ENCODE results near the gene APOC3. TPM values are rescaled to one million over a fixed set of nuclear protein-coding genes. Genes with fewer than 3 reads are reported as not detected.

APOC3 gene
- total and polyA plus RNA-seq, 2 of the 4 experiments (the other 2 are of a cell fraction): not detected

DNA sequence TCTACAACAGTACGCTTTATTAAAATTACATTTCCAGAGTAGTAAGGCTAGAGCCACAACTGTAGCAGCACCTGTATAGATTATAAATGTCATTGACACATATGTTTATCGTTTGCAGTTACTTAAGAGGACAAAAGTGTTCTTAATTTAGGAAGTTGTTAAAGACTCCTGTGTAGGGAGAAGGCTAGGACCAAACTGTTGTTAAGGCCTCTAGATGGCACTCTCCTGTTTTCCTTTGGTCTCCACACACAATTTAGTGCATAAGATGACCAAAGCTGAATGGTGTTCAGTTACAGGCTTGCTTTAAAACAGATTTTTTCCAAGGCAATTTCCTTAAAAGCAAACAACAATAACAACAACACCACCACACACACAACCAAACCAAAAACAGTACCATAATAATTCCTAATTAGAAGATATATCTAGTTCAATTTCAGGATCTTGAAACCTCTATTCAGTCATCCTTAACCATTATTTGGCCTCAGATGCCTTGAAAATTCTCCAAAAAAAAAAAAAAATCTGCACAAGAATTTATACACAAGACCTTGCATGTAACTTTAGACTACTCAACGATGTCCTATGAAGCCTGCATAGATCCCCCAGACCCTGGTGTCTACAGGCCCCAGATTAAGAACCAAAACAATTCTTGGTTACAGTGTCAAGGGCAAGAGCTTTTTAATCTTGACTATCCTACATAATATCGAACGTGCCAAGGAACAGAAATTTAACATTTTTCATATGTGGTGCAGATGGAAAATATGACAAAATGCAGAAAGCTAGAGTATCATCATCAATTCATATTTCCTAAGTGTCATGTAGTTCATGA is 50.3 kb downstream of the APOC3 start:
- H3K4me3 ChIP-seq (ENCODE audit: insufficient read depth, low read depth, low read length): no peak overlapping the region
- no peak overlapping the region for H2BK5ac ChIP-seq (ENCODE audit: low read depth, low read length, poor library complexity, severe bottlenecking)
- no peak overlapping the region for H4K5ac ChIP-seq (ENCODE audit: low read depth, low read length)
- H2BK20ac ChIP-seq (ENCODE audit: low read depth, low read length): no peak overlapping the region
- H3K9ac ChIP-seq (ENCODE audit: low read depth, low read length): no peak overlapping the region
- H3K9me1 ChIP-seq (ENCODE audit: insufficient read depth, low read length): peaks cover 5% of the 10 kb centered on the region
- no peak overlapping the region for H2AK9ac ChIP-seq (replicated peaks; ENCODE audit: low read depth, low read length, poor library complexity)
- H4K20me1 ChIP-seq (ENCODE audit: insufficient read depth, low read length): peaks cover 3% of the 10 kb centered on the region; the same call in 1 of the 2 replicates
- peak; percentile 89 for TF ChIP-seq RAD21 (IDR thresholded peaks at IDR 0.05; ENCODE audit: low read length)
- no peak for TF ChIP-seq MAFK (IDR thresholded peaks at IDR 0.05; ENCODE audit: low read depth, low read length)
- TF ChIP-seq, protein P1, sequence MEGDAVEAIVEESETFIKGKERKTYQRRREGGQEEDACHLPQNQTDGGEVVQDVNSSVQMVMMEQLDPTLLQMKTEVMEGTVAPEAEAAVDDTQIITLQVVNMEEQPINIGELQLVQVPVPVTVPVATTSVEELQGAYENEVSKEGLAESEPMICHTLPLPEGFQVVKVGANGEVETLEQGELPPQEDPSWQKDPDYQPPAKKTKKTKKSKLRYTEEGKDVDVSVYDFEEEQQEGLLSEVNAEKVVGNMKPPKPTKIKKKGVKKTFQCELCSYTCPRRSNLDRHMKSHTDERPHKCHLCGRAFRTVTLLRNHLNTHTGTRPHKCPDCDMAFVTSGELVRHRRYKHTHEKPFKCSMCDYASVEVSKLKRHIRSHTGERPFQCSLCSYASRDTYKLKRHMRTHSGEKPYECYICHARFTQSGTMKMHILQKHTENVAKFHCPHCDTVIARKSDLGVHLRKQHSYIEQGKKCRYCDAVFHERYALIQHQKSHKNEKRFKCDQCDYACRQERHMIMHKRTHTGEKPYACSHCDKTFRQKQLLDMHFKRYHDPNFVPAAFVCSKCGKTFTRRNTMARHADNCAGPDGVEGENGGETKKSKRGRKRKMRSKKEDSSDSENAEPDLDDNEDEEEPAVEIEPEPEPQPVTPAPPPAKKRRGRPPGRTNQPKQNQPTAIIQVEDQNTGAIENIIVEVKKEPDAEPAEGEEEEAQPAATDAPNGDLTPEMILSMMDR (conservative IDR thresholded peaks at IDR 0.05; ENCODE audit: low read depth, low read length): peak; percentile 79
- TF ChIP-seq RCOR1 (IDR thresholded peaks at IDR 0.05; ENCODE audit: insufficient replicate concordance, low read length): no peak
- peak; percentile 88 for TF ChIP-seq SMC3 (IDR thresholded peaks at IDR 0.05; ENCODE audit: low read depth, low read length)
- no peak overlapping the region for H3K4ac ChIP-seq (ENCODE audit: low read depth, low read length)
- H3K27ac ChIP-seq (ENCODE audit: insufficient read depth, low read length): no peak overlapping the region
- DNase-seq: peak; percentile 85
- peak; percentile 93 for ATAC-seq (ENCODE audit: low read depth)
- no peak overlapping the region for H3K4me2 ChIP-seq (ENCODE audit: low read depth, low read length)
- intact Hi-C loops (cut with micrococcal nuclease): loop anchor here (1.0 kb wide), 2 partner anchors 218 to 226 kb away; partner anchors contain the start of gene SIK3
- H3K36me3 ChIP-seq (ENCODE audit: control insufficient read depth, insufficient read depth, low read length): peaks cover 12% of the 10 kb centered on the region
- peaks cover 7% of the 10 kb centered on the region for H3K4me1 ChIP-seq (ENCODE audit: control insufficient read depth, insufficient read depth, low read length)
- no peak overlapping the region for H3K14ac ChIP-seq (replicated peaks; ENCODE audit: low read depth, low read length)
- peaks cover 2 to 6% of the 10 kb centered on the region in 2 experiments; a peak in 2 of 4 replicates for H3K79me1 ChIP-seq (ENCODE audit: low read depth in 1 of 2, low read length in 2 of 2)
- ChIA-PET CTCF (interaction anchor here (0.6 to 2.9 kb wide), 14 partner anchors 8 to 228 kb away, joined by 3 to 22 read pairs (median 4); partner anchors contain the start of genes APOA5 and SIK3), POLR2A (ENCODE audit: unreplicated experiment) (no interaction called here)
- no peak overlapping the region for H3K23ac ChIP-seq (ENCODE audit: low read depth, low read length)
- no peak overlapping the region for H2AK5ac ChIP-seq (ENCODE audit: low read depth, low read length)
- H2BK15ac ChIP-seq (ENCODE audit: low read depth, low read length): no peak overlapping the region
- in situ Hi-C loops (cut with MboI; ENCODE audit: low sequenced_read_pairs): loop anchor here (5.0 to 10.0 kb wide), 2 partner anchors 222 to 345 kb away; no protein-coding TSS in a partner anchor
- no peak overlapping the region for H2BK120ac ChIP-seq (ENCODE audit: low read depth, low read length)
- no TSS peak for BruUV-seq (replicated peaks)
- H4K8ac ChIP-seq (ENCODE audit: low read depth in 2 of 2, low read length in 2 of 2): no peak overlapping the region
- no peaks in the 10 kb centered on the region for H3K27me3 ChIP-seq (ENCODE audit: control insufficient read depth, insufficient read depth, low read length)
- dilution Hi-C loops (cut with HindIII; ENCODE audit: low sequenced_read_pairs, unreplicated experiment): no loop called here
- H3K9me3 ChIP-seq (ENCODE audit: control insufficient read depth, insufficient read depth, low read length): no peaks in the 10 kb centered on the region
- no peak overlapping the region for H3K18ac ChIP-seq (ENCODE audit: low read depth, low read length)
- no CpG with 5 or more reads among the region's 5 CpGs for WGBS, 2 experiments (ENCODE audit: extremely low coverage in 2 of 2, insufficient read length in 1 of 2)
- no peak overlapping the region for H4K91ac ChIP-seq (ENCODE audit: insufficient read depth, low read depth, low read length)
- no peak overlapping the region for H3K56ac ChIP-seq (ENCODE audit: extremely low read depth, insufficient read depth, low read length)
- H2AFZ ChIP-seq (replicated peaks; ENCODE audit: low read length, poor library complexity): no peak overlapping the region
